ENCODE measurements around the gene TRAF3IP1.

Gene TRAF3IP1

GRCh38 chr2:238426568-238427434 is 106.5 kb downstream of the TRAF3IP1 start, which contains the start of gene ASB1:
TSS of gene ASB1 (plus strand) at chr2:238426927. CDS start at chr2:238427071, 144 bp downstream.
- Histone ChIP-seq H3K4ac (ENCODE audit: low read length) (no peak within 1 kb of the TSS), H2BK15ac (ENCODE audit: low read length) (no peak within 1 kb of the TSS), H3K9me3 (replicated peaks in 1 of 2; ENCODE audit: control insufficient read depth in 2 of 2, insufficient read depth in 1 of 2, low read depth in 1 of 2, low read length in 2 of 2) (peaks cover 7 to 18% of the 10 kb centered on the region in 2 donors), H3K4me2 (ENCODE audit: insufficient read depth, low read length, poor library complexity, severe bottlenecking) (peak within 1 kb of the TSS; percentile 73), H3K4me3 (ENCODE audit: low read length in 2 of 2) (peak within 1 kb of the TSS; percentile 88), H3K27me3 (ENCODE audit: control insufficient read depth in 3 of 3, insufficient read depth in 3 of 3, low read depth in 1 of 3, low read length in 3 of 3) (no peaks in the 10 kb centered on the region), H3K23ac (ENCODE audit: low read depth, low read length, poor library complexity) (peak within 1 kb of the TSS; percentile 92), H2AFZ (ENCODE audit: low read length) (peak within 1 kb of the TSS; percentile 96), H2BK5ac (ENCODE audit: low read length) (peak within 1 kb of the TSS; percentile 96), H4K8ac (ENCODE audit: low read depth, low read length) (no peak within 1 kb of the TSS), H2AK5ac (ENCODE audit: low read depth, low read length) (peak within 1 kb of the TSS; percentile 40), H3K18ac (ENCODE audit: low read length) (peak within 1 kb of the TSS; percentile 98), H3K4me1 (ENCODE audit: control insufficient read depth in 2 of 2, insufficient read depth in 1 of 2, low read depth in 1 of 2, low read length in 2 of 2) (peaks cover 8 to 11% of the 10 kb centered on the region in 2 donors), H3K36me3 (replicated peaks in 1 of 2; ENCODE audit: control insufficient read depth in 2 of 2, insufficient read depth in 2 of 2, low read length in 2 of 2) (peaks cover 3 to 23% of the 10 kb centered on the region in 2 donors), H2BK120ac (ENCODE audit: low read depth, low read length) (no peak within 1 kb of the TSS), H3K14ac (ENCODE audit: low read length) (peak within 1 kb of the TSS; percentile 33), H4K91ac (ENCODE audit: low read depth, low read length, poor library complexity) (peak within 1 kb of the TSS; percentile 23), H2BK12ac (ENCODE audit: low read length) (no peak within 1 kb of the TSS), H3K79me1 (ENCODE audit: low read depth, low read length) (peaks cover 11% of the 10 kb centered on the region), H3K9ac (ENCODE audit: low read depth, low read length, poor library complexity) (peak within 1 kb of the TSS; percentile 94), H3K27ac (replicated peaks; ENCODE audit: low read length) (peak within 1 kb of the TSS; percentile 97)
- peak; percentile 86 for DNase-seq (ENCODE audit: low spot score)
- no CpG with 5 or more reads among the region's 104 CpGs for WGBS, 2 donors (ENCODE audit: extremely low coverage in 2 of 2, insufficient read length in 2 of 2, insufficient replicate concordance in 1 of 2)

GRCh38 chr2:238427435-238428162 is 107.3 kb downstream of the TRAF3IP1 start:
- Histone ChIP-seq H3K4me3 (ENCODE audit: low read length in 2 of 2) (peak overlapping the region; percentile 88), H2BK15ac (ENCODE audit: low read length) (no peak overlapping the region), H3K27me3 (ENCODE audit: control insufficient read depth in 3 of 3, insufficient read depth in 3 of 3, low read depth in 1 of 3, low read length in 3 of 3) (no peaks in the 10 kb centered on the region), H3K4me2 (ENCODE audit: insufficient read depth, low read length, poor library complexity, severe bottlenecking) (peak overlapping the region; percentile 73), H3K14ac (ENCODE audit: low read length) (no peak overlapping the region), H3K36me3 (replicated peaks in 1 of 2; ENCODE audit: control insufficient read depth in 2 of 2, insufficient read depth in 2 of 2, low read length in 2 of 2) (peaks cover 3 to 25% of the 10 kb centered on the region in 2 donors), H3K23ac (ENCODE audit: low read depth, low read length, poor library complexity) (peak overlapping the region; percentile 92), H2BK12ac (ENCODE audit: low read length) (no peak overlapping the region), H3K4me1 (ENCODE audit: control insufficient read depth in 2 of 2, insufficient read depth in 1 of 2, low read depth in 1 of 2, low read length in 2 of 2) (peaks cover 8 to 11% of the 10 kb centered on the region in 2 donors), H3K18ac (ENCODE audit: low read length) (peak overlapping the region; percentile 84), H4K91ac (ENCODE audit: low read depth, low read length, poor library complexity) (peak overlapping the region; percentile 23), H3K9ac (ENCODE audit: low read depth, low read length, poor library complexity) (peak overlapping the region; percentile 94), H2BK120ac (ENCODE audit: low read depth, low read length) (no peak overlapping the region), H3K9me3 (replicated peaks in 1 of 2; ENCODE audit: control insufficient read depth in 2 of 2, insufficient read depth in 1 of 2, low read depth in 1 of 2, low read length in 2 of 2) (peaks cover 7 to 18% of the 10 kb centered on the region in 2 donors), H3K4ac (ENCODE audit: low read length) (no peak overlapping the region), H3K27ac (replicated peaks; ENCODE audit: low read length) (no peak overlapping the region), H4K8ac (ENCODE audit: low read depth, low read length) (no peak overlapping the region), H2AK5ac (ENCODE audit: low read depth, low read length) (peak overlapping the region; percentile 40), H2AFZ (ENCODE audit: low read length) (peak overlapping the region; percentile 96), H2BK5ac (ENCODE audit: low read length) (peak overlapping the region; percentile 46), H3K79me1 (ENCODE audit: low read depth, low read length) (peaks cover 11% of the 10 kb centered on the region)
- DNase-seq (ENCODE audit: low spot score) = no peak
- no CpG with 5 or more reads among the region's 20 CpGs for WGBS, 2 donors (ENCODE audit: extremely low coverage in 2 of 2, insufficient read length in 2 of 2, insufficient replicate concordance in 1 of 2)

GRCh38 chr2:238428866-238429265 is 108.5 kb downstream of the TRAF3IP1 start:
- no peak overlapping the region for H3K18ac ChIP-seq (ENCODE audit: low read length)

More at GRCh38 chr2:238428866-238429265, 108.5 kb downstream of the TRAF3IP1 start:
- Histone ChIP-seq H2BK12ac (ENCODE audit: low read length) (no peak overlapping the region), H3K4ac (ENCODE audit: low read length) (no peak overlapping the region), H3K36me3 (replicated peaks in 1 of 2; ENCODE audit: control insufficient read depth in 2 of 2, insufficient read depth in 2 of 2, low read length in 2 of 2) (peaks cover 8 to 35% of the 10 kb centered on the region in 2 donors), H2BK120ac (ENCODE audit: low read depth, low read length) (no peak overlapping the region), H3K9ac (ENCODE audit: low read depth, low read length, poor library complexity) (no peak overlapping the region), H3K4me3 (ENCODE audit: low read length in 2 of 2) (peak overlapping the region in 1 of 2 donors; percentile 88), H3K4me1 (ENCODE audit: control insufficient read depth in 2 of 2, insufficient read depth in 1 of 2, low read depth in 1 of 2, low read length in 2 of 2) (peaks cover 8 to 11% of the 10 kb centered on the region in 2 donors), H3K4me2 (ENCODE audit: insufficient read depth, low read length, poor library complexity, severe bottlenecking) (no peak overlapping the region), H3K9me3 (replicated peaks in 1 of 2; ENCODE audit: control insufficient read depth in 2 of 2, insufficient read depth in 1 of 2, low read depth in 1 of 2, low read length in 2 of 2) (peaks cover 7 to 18% of the 10 kb centered on the region in 2 donors), H3K27ac (replicated peaks; ENCODE audit: low read length) (no peak overlapping the region), H3K27me3 (ENCODE audit: control insufficient read depth in 3 of 3, insufficient read depth in 3 of 3, low read depth in 1 of 3, low read length in 3 of 3) (no peaks in the 10 kb centered on the region), H2BK15ac (ENCODE audit: low read length) (no peak overlapping the region), H2AFZ (ENCODE audit: low read length) (no peak overlapping the region), H2AK5ac (ENCODE audit: low read depth, low read length) (no peak overlapping the region), H4K8ac (ENCODE audit: low read depth, low read length) (no peak overlapping the region), H3K14ac (ENCODE audit: low read length) (no peak overlapping the region), H4K91ac (ENCODE audit: low read depth, low read length, poor library complexity) (no peak overlapping the region), H3K79me1 (ENCODE audit: low read depth, low read length) (peaks cover 11% of the 10 kb centered on the region), H2BK5ac (ENCODE audit: low read length) (no peak overlapping the region), H3K23ac (ENCODE audit: low read depth, low read length, poor library complexity) (no peak overlapping the region)
- no peak for DNase-seq (ENCODE audit: low spot score)
- WGBS, 2 donors (ENCODE audit: extremely low coverage in 2 of 2, insufficient read length in 2 of 2, insufficient replicate concordance in 1 of 2) = no CpG with 5 or more reads among the region's 8 CpGs

All from neuronal stem cell (in vitro differentiated cells).